ENCODE measurements around the gene TBC1D23. TPM values are rescaled to one million over a fixed set of nuclear protein-coding genes. Genes with fewer than 3 reads are reported as not detected.

Gene TBC1D23
- total and polyA plus RNA-seq, 12 donors, result 19.8 to 117 (median 57.3) TPM

GRCh38 chr3:100274361-100274760 lies 13.6 kb downstream of the TBC1D23 start:
- Histone ChIP-seq H3K4me3 (no peak overlapping the region), H3K36me3 (replicated peaks in 1 of 2) (no peaks in the 10 kb centered on the region), H3K27me3 (no peaks in the 10 kb centered on the region), H3K4me1 (replicated peaks in 1 of 2) (peaks cover under 1 to 20% of the 10 kb centered on the region in 2 donors), H3K27ac (no peak overlapping the region), H3K9me3 (replicated peaks in 1 of 3) (no peaks in the 10 kb centered on the region)
- TF ChIP-seq POLR2A (IDR thresholded peaks at IDR 0.05), result no peak
- intact Hi-C loops (cut with DNase I), result no loop called here
- no peak for DNase-seq
- 90 to 95% (median 93%) methylated on average over 5 of the region's 5 CpGs for WGBS, 4 donors

- 85 to 97% (median 97%) methylated on average over 1 of the region's 1 CpG for WGBS, 4 donors
- intact Hi-C loops (cut with DNase I), result no loop called here
- Histone ChIP-seq H3K4me1 (replicated peaks in 1 of 2) (peaks cover 0 to 9% of the 10 kb centered on the region in 2 donors), H3K27me3 (no peaks in the 10 kb centered on the region), H3K9me3 (replicated peaks in 1 of 3) (no peaks in the 10 kb centered on the region), H3K4me3 (no peak overlapping the region), H3K27ac (no peak overlapping the region), H3K36me3 (replicated peaks in 1 of 2) (peaks cover 0 to 21% of the 10 kb centered on the region in 2 donors)
- no peak for TF ChIP-seq POLR2A (IDR thresholded peaks at IDR 0.05)
- TF ChIP-seq, protein P1, sequence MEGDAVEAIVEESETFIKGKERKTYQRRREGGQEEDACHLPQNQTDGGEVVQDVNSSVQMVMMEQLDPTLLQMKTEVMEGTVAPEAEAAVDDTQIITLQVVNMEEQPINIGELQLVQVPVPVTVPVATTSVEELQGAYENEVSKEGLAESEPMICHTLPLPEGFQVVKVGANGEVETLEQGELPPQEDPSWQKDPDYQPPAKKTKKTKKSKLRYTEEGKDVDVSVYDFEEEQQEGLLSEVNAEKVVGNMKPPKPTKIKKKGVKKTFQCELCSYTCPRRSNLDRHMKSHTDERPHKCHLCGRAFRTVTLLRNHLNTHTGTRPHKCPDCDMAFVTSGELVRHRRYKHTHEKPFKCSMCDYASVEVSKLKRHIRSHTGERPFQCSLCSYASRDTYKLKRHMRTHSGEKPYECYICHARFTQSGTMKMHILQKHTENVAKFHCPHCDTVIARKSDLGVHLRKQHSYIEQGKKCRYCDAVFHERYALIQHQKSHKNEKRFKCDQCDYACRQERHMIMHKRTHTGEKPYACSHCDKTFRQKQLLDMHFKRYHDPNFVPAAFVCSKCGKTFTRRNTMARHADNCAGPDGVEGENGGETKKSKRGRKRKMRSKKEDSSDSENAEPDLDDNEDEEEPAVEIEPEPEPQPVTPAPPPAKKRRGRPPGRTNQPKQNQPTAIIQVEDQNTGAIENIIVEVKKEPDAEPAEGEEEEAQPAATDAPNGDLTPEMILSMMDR (IDR thresholded peaks at IDR 0.05), result no peak
- no peak for DNase-seq
Observed at GRCh38 chr3:100277255-100277800, 16.5 kb downstream of the TBC1D23 start.

DNA sequence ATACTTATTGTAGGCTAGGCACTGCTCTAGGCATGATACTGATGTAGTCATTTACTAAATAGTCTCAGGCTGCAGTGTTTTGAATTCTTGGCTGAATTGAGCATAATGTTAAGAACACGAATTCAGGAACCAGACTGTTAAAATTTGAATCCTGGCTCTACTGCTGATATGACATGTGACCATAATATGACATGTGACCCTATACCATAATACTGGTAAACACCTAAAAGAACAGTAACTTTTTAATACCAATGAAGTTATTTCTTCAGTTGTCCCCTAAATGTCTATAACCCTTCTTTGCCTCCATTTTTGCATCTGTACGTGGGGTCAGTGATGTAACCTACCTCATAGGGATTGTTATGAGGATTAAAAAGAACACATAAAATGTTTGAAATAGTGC lies 18.1 kb downstream of the TBC1D23 start:
- intact Hi-C loops (cut with DNase I), result no loop called here
- TF ChIP-seq, protein P1 (IDR thresholded peaks at IDR 0.05), result no peak
- TF ChIP-seq POLR2A (IDR thresholded peaks at IDR 0.05), result no peak
- 84 to 90% (median 87%) methylated on average over 2 of the region's 2 CpGs for WGBS, 4 donors
- H3K27ac ChIP-seq, result no peak overlapping the region
- no peaks in the 10 kb centered on the region for H3K27me3 ChIP-seq
- no peak for DNase-seq
- H3K9me3 ChIP-seq (replicated peaks in 1 of 3), result no peaks in the 10 kb centered on the region
- H3K36me3 ChIP-seq (replicated peaks in 1 of 2), result peaks cover 0 to 28% of the 10 kb centered on the region in 2 donors
- peaks cover 0 to 9% of the 10 kb centered on the region in 2 donors for H3K4me1 ChIP-seq (replicated peaks in 1 of 2)
- no peak overlapping the region for H3K4me3 ChIP-seq

DNA sequence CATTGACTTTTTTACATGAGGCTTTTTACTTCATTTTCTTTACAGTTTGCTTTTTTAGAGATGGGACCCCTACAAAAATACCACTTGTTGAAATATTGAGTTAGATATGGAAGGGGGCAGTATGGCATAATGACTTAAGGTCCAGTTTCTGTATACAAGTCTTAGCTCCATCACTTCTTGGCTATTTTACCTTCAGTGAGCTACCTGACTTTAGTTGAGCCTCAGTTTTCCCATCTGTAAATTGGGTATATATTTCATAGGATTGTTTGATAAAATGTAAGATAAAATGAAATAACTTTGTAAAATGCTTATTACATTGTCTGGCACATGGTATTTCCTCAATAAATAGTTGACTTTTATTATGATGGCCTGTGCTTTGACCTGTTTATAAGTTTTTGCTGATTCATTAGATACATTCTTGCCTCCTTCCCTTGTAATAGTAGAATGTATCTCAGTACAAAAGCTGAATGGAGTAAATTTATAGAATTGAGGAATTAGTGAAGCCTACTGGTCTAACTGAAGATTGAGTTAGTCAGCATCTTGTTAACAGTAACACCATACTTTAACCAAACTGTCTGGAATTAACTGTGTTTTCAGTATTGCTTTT lies 27.6 kb downstream of the TBC1D23 start:
- H3K36me3 ChIP-seq (replicated peaks in 1 of 2), result peaks cover 0 to 6% of the 10 kb centered on the region in 2 donors
- intact Hi-C loops (cut with DNase I), result no loop called here
- no peak for TF ChIP-seq POLR2A (IDR thresholded peaks at IDR 0.05)
- TF ChIP-seq, protein P1 (IDR thresholded peaks at IDR 0.05), result no peak
- DNase-seq, result no peak
- H3K4me1 ChIP-seq (replicated peaks in 1 of 2), result no peaks in the 10 kb centered on the region
- H3K27ac ChIP-seq, result no peak overlapping the region
- no peaks in the 10 kb centered on the region for H3K27me3 ChIP-seq
- no peak overlapping the region for H3K4me3 ChIP-seq
- no peaks in the 10 kb centered on the region for H3K9me3 ChIP-seq (replicated peaks in 1 of 3)

- H3K27ac ChIP-seq, result no peak overlapping the region
- no peaks in the 10 kb centered on the region for H3K9me3 ChIP-seq (replicated peaks in 1 of 3)
- 59 to 72% (median 69%) methylated on average over 2 of the region's 2 CpGs for WGBS, 4 donors
- H3K36me3 ChIP-seq (replicated peaks in 1 of 2), result no peaks in the 10 kb centered on the region
- peak in 1 of 7 donors; percentile 13 for DNase-seq
- intact Hi-C loops (cut with DNase I), result no loop called here
- no peaks in the 10 kb centered on the region for H3K27me3 ChIP-seq
- no peak for TF ChIP-seq POLR2A (IDR thresholded peaks at IDR 0.05)
- TF ChIP-seq, protein P1 (IDR thresholded peaks at IDR 0.05), result no peak
- no peak overlapping the region for H3K4me3 ChIP-seq
- H3K4me1 ChIP-seq (replicated peaks in 1 of 2), result no peaks in the 10 kb centered on the region
Observed at GRCh38 chr3:100289339-100289738, 28.5 kb downstream of the TBC1D23 start.
